RWPE1 (cell line): Measurements from ENCODE around the gene SLC35F3.

Source experiments
- CTCF ChIA-PET: fragments of 350-600 bp; sonication (Branson Sonifier 250); formaldehyde crosslinking; extraction: SDS; loops from one replicate; lab custom pipeline; 2021; lab: Yijun Ruan, JAX
- POLR2A ChIA-PET: fragments of 400-600 bp; formaldehyde crosslinking; extraction: SDS; loops from one replicate; lab custom pipeline; 2020; ENCODE audit warnings: antibody characterized with exemption; ENCODE audit not compliant: low non-redundant PET; lab: Yijun Ruan, JAX
- DNase-seq: peaks from one replicate; pipeline ENCODE4 v3.0.0; 2012; ENCODE audit warnings: low spot score
- H3K27ac ChIP-seq: fragments of 450-650 bp; 2 replicates; pipeline ENCODE4 v1.5.1; 2017
- TF ChIP-seq, protein P1 (sequence below): fragments of 450-650 bp; conservative IDR thresholded peaks from 2 replicates; pipeline ENCODE4 v1.5.1; 2017; ENCODE audit warnings: low read depth, mild to moderate bottlenecking

Gene SLC35F3

DNA sequence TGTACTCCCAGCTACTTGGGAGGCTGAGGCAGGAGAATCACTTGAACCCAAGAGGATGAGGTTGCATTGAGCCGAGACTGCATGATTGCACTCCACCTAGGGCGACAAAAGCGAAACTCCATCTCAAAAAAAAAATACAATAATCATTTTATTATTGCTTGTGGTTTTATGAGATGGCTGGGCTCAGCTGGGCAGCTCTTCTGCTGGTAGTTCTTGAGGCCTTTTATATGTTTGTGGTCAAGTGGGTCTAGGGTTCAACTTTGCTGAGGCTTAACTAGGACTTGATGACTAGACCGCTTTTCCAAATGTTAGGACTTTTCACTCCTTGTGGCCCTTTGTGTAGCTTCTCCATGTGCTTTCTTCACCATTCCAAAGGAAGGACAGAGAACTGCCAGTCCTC lies 53.2 kb downstream of the SLC35F3 start:
- ChIA-PET POLR2A (no interaction called here), CTCF (interaction anchor here (0.5 kb wide), 1 partner anchor 87 kb away, joined by 4 read pairs; no protein-coding TSS in a partner anchor)
- TF ChIP-seq, protein P1, sequence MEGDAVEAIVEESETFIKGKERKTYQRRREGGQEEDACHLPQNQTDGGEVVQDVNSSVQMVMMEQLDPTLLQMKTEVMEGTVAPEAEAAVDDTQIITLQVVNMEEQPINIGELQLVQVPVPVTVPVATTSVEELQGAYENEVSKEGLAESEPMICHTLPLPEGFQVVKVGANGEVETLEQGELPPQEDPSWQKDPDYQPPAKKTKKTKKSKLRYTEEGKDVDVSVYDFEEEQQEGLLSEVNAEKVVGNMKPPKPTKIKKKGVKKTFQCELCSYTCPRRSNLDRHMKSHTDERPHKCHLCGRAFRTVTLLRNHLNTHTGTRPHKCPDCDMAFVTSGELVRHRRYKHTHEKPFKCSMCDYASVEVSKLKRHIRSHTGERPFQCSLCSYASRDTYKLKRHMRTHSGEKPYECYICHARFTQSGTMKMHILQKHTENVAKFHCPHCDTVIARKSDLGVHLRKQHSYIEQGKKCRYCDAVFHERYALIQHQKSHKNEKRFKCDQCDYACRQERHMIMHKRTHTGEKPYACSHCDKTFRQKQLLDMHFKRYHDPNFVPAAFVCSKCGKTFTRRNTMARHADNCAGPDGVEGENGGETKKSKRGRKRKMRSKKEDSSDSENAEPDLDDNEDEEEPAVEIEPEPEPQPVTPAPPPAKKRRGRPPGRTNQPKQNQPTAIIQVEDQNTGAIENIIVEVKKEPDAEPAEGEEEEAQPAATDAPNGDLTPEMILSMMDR, result no peak
- DNase-seq, result no peak
- no peak overlapping the region for H3K27ac ChIP-seq

DNA sequence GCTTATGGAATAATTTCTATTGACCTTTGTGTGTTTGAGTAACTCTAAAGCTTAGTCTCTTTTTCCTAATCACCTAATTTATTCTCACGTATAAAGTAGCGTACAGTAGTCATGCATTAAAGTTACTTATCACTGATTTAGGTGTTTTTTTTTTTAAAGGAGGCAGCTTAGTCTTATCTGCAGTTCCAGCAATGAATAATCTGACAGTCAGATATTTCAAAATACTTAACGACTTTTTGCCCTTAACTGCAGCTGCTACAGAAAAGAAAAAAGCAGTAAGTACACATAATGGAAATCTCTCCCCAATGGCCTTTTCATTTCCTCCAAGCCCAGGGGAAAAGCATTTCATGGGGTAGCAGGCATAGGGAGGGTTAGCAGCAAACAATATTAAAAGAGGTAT lies 54.6 kb downstream of the SLC35F3 start:
- POLR2A ChIA-PET, result interaction anchor here (0.6 kb wide), 1 partner anchor 65 kb away, joined by 3 read pairs; no protein-coding TSS in a partner anchor
- CTCF ChIA-PET, result interaction anchor here (0.7 kb wide), 1 partner anchor 45 kb away, joined by 3 read pairs; no protein-coding TSS in a partner anchor
- no peak for DNase-seq
- TF ChIP-seq, protein P1, result no peak
- H3K27ac ChIP-seq, result no peak overlapping the region

DNA sequence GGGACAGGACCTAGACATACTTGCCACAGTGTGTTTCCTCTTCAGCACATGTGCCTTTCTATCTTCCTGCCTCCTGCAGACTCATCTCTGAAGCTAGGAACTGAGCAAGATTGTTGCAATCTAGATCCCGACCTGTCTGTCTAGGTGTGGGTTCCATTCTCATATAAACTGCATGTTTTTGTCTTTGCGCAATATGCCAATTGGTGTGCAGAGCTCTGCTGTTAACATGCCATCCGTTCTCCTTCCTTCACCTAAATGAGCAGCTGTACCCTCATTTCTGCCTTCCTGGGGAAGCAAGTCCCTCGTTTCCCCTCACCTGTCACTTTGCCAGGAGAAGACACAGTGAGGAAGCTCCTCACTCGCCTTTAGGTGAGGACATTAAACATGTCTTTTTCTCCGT lies 55.5 kb downstream of the SLC35F3 start:
- CTCF ChIA-PET, result no interaction called here
- DNase-seq, result no peak
- no peak overlapping the region for H3K27ac ChIP-seq
- POLR2A ChIA-PET, result no interaction called here
- TF ChIP-seq, protein P1, result no peak

DNA sequence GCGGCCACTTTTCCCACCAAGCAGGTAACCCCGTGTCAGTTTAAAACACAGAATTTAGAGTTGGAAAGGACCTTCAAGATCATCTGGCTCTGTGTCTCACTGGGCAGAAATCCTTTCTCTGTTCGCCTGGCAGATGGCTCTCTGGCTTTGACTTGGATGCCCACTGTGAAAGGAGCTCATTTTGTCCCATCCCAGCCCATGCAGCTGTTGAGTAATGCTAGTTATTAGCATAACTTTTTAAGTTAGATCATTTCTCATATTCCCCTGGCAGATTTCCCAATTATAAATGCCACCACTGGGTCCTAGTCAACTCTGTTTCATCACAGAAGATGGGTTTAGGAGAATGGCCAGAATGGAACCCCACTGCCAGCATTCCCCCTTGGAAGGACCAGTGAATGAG lies 55.9 kb downstream of the SLC35F3 start:
- TF ChIP-seq, protein P1, result no peak
- no peak for DNase-seq
- POLR2A ChIA-PET, result no interaction called here
- no peak overlapping the region for H3K27ac ChIP-seq
- CTCF ChIA-PET, result interaction anchor here (0.6 kb wide), 1 partner anchor 37 kb away, joined by 4 read pairs; no protein-coding TSS in a partner anchor

DNA sequence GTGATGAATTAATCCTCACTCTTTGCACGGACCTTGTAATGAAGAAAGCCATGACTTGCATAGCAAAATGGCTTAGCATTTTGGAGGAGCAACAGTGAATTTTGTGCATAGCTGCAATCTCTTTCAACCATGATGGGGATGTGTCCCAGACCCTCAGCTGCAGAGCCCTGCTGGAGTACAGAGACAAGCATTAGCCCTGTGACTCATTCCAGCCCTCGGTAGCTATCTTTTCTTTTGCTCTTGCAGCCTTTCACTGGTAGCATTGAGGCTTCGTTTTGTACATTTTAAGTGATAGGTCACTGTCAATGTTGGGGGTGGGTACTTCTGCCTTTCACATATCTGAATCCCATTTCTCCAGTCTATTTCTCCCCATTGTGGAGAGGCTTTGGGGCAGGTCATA lies 58.4 kb downstream of the SLC35F3 start:
- no peak for DNase-seq
- TF ChIP-seq, protein P1, result no peak
- no peak overlapping the region for H3K27ac ChIP-seq
- ChIA-PET CTCF (no interaction called here), POLR2A (no interaction called here)

DNA sequence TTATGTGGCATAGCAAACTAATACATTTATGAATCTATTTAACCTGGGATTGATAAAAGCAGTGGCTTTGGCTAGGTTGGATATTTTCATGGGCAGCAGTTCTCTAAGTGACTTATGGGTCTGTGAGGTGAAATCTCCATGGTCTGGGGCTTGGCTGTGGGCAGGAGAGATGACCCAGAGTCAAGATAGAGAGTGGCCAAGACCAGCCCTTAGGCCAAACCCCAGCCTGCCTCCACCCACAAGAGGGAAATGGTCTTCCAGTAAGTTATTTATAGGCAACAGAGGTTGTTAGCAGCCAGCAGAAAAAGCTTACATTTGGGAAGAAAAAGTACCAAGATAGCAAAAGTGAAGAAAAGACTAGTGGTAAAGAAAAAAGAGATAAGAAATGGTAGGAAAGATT lies 61.4 kb downstream of the SLC35F3 start:
- POLR2A ChIA-PET, result no interaction called here
- TF ChIP-seq, protein P1, result no peak

More for the DNA sequence above, 61.4 kb downstream of the SLC35F3 start:
- CTCF ChIA-PET, result interaction anchor here (0.5 kb wide), 1 partner anchor 23 kb away, joined by 4 read pairs; no protein-coding TSS in a partner anchor
- DNase-seq, result no peak
- H3K27ac ChIP-seq, result no peak overlapping the region
